GM21576 (cell line): ENCODE data around the gene GASK1A.

ENCODE experiments used
- ATAC-seq: cut with Tn5 transposase; IDR thresholded peaks from one replicate; pipeline ENCODE4 v1.9.1; 2021; ENCODE audit warnings: mild to moderate bottlenecking, moderate library complexity; ENCODE audit not compliant: unreplicated experiment

Gene GASK1A

DNA sequence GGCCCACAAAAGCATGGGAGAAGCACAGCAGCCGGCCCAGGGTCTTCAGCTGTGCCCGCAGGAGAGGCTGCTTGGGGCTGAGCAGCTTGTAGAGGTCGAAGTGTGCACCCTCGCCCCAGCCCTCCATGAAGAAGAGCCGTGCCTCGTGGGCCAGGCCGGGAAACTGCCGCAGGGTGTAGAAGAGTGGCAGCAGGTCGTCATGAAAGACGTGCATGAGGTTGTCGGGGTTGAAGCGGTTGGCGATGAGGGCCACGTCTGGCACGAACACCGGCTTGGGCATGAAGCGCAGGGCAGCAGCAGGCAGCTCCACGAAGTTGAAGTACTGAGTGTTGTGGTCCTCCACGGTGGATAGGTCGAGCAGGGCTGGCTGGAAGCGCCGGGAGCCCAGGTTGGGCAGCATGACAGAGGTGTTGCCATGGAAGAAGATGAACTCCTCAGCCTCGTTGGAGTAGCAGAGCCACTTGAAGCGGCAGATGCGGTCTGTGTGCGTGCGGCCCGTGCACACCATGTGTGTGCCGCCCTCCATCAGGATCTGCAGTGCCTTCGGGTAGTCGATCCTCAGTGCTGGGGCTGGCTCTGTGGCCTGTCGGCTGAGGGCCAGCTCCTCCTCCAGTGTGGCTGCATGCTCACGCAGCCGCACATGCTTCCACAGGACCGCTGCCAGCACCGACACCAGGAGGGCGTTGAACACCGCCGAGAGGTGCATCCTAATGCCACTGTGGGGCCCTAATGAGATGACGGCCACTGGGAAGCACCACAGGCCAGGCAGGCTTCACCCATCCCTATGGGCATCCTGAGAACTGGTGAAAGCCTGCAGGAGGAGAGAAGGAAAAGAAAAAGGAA is 101.8 kb downstream of the GASK1A start:
- no peak for ATAC-seq

DNA sequence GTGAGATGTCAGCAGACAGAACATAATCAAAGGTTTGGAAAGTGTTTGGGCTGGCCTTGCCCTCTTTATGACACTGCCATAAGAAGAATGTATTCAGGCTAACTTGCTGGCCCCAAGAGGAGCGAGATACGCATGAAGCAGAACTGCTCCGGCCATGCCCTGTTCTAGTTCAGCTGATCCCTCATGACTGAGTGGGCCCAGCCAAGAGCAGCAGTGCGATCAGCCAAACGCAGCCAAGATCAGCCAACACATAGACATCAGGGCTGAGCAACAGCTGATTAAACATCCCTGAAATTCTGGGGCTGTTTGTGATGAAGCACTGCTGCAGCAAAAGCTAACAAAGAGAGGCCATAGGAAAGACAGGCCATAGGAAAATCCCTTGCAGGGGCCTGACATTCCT is 102.7 kb downstream of the GASK1A start:
- no peak for ATAC-seq

DNA sequence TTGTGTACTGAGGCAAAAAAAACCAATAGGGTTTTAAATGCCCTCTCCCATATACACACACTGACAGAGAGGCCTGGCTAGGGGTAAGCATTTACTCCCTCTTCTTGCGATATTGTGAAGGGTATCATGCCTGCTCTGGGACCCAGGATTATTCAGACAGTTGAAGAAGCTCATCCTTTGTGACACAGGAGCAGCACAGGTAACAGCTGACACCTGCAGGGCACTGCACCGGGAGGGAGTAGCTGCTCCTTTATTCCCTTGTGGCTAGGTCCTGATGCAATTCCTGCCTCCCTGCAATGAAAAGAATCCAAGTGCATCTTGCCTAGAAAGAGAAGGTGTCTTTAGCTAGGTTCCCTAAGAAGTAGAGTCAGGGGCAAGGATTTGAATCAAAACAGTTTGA is 103.3 kb downstream of the GASK1A start:
- no peak for ATAC-seq

DNA sequence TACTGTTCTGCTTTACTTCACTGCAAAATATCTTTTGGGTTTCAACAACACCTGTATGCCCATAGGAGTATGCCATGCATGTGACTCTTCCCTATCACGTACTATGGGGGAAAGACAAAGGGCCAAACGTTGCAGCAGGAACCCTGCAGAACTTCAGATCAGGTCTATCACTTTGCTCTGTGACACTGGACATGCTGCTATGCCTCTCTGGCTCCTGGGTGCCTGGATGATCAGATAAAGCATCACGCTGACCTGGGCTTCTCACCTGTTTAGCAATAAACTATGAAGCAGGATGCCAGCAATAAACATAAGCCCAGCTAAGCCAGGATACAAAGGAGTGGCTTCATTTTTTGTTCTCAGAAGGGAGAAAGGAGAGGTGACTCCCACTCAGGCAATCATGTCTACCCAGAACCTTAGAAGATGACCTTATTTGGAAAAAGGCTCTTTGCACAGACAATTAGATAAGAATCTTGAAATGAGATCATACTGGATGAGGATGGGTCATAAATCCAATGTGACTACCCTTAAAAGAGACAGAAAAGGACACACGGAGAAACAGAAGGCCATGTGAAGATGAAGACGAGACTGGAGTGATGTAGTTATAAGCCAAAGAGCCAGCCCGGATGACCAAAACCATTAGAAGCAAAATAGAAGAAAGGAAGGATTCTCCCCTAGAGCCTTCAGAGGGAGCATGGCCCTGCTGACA is 107.5 kb downstream of the GASK1A start:
- ATAC-seq, result no peak

DNA sequence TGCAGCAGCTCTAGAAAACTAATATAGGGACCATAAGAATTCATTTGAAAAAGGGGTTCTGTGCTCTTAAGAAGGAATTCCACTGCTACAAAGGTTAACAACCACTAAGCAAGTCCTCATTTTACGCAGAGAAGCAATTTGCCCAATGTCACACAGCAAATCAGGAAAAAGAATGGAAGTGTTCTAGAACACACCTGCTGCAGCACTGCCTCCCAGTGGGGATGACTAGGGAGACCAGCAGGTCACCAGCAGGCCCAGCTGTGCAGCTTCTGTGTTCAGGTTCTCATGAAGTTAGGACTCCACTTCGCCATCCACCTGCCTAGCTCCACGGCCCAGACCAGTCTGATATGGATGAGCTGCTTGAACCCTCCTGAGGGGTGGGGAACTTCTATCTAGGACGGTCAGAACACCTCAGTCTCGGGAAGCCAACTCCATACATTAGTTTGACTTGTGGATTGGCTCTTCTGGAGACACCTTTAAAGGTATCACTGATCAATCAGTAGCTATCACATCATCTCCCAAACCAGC is 108.2 kb downstream of the GASK1A start:
- no peak for ATAC-seq

DNA sequence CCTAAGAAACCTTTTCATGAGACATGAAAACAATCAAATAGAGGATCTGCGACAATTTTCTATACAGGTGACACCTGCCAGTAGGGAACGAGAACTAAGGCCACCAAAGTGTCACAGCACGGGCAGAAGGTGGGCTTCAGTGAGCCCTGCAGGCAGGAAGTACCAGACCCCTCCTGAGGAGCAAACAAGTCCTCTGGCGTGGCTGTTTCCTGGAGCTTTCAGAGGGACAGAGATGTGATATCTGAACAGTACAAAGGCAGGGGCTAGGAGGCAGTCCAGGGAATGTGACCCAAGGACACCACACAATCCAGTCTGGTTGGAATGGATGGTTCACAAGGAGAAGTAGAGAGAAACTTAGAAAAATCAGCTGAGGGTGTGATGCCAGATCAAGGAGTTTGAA is 110.0 kb downstream of the GASK1A start:
- no peak for ATAC-seq

DNA sequence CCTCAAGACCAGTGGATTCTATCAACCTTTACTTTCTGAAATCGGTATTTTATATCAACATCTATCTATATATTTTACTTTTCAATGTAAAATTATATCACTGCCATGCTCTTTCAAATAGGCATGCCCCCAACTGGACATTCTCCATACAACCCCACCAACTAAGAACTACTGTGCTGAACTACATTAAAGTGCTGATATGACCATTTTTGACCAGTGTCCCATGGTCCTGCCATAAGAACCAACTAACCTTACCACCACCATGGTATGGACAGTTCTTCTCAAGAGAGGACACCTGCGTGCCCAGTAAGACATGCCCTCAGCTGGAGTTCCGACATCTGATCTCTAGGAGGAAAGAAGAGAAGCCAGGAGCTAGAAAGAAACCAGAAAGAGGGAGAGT is 111.1 kb downstream of the GASK1A start:
- no peak for ATAC-seq

- ATAC-seq, result no peak
Measured at GRCh38 chr3:43091481-43091880, 112.4 kb downstream of the GASK1A start.

- no peak for ATAC-seq
Measured at GRCh38 chr3:43093006-43093405, 113.9 kb downstream of the GASK1A start.

DNA sequence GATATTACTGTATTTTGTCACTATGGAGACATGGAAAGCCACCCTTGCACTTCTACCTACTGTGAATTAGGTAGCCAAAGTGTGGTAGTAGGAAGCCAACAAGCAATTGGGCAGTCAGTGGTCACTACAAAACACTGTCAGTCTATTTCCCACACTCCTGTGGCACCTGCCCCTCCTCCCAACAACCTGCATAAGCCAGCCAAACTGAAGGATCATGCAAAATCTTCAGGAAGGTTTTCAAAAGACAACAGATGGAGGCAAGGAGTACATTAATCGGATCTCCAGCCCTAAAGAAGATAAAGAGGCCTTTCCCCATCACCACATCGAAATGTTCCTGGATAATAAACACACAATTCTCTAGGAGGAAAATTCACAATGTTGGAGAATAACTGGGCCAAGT is 114.9 kb downstream of the GASK1A start:
- ATAC-seq, result no peak

GRCh38 chr3:43094381-43094780 is 115.3 kb downstream of the GASK1A start:
- ATAC-seq, result no peak

GRCh38 chr3:43094851-43095250 is 115.7 kb downstream of the GASK1A start:
- ATAC-seq, result no peak

DNA sequence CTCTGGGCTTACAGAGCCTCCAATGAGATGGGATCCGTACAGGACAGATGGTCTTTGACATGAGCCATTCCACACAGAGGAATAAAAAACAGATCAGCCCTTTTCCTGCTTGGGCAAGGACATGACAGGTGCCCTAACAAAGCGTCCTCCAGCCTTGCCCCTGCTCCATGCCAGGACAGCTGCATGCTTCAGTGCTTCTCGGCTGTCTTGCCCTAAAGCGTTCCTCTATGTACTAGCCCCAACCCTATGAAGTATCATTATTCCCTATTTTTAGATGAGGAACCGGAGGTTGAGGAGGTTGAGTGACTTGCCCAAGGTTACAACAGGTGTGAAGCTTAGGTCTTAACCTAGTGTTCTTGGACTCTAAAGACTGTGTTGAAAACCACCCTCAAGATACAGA is 116.3 kb downstream of the GASK1A start:
- no peak for ATAC-seq

- no peak for ATAC-seq
Measured at GRCh38 chr3:43096761-43097160, 117.7 kb downstream of the GASK1A start.

- no peak for ATAC-seq
Measured at GRCh38 chr3:43097400-43098080, 118.4 kb downstream of the GASK1A start.

- no peak for ATAC-seq
Measured at GRCh38 chr3:43098761-43099160, 119.7 kb downstream of the GASK1A start.

DNA sequence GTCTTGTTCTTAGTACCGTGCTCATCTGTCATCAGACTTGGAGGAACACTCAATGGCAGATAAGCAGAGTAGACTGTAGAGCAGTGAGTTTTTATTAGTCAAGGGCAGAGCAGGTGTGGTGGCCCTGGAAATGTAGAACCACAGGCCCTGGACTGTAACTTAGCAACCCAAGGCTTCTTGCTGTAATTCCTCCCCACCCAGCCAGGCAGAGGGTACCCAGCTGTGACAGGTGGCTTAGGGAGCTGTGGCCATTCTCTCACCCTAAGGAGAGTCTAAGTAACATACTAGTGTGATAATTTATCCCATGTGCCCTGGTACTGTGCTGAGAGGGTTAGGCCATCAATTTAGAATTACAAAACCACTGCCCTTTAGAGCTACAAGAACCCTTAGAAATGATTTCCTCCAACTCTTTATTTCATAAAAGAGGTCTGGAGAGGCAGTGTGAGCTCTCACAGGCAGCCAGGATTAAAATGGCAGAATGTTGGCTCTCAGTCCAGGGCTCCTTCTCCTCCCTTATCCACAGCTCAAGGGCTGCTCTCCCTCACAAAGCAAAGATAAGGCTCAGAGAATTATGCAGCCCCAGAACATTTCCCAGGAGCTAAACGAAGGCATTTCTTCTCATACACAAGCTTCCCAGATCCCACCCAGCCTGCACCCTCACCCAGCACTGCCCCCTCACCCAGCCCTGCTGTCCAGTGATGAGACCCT is 123.8 kb downstream of the GASK1A start:
- no peak for ATAC-seq

GRCh38 chr3:43104039-43104438 is 124.9 kb downstream of the GASK1A start:
- no peak for ATAC-seq

DNA sequence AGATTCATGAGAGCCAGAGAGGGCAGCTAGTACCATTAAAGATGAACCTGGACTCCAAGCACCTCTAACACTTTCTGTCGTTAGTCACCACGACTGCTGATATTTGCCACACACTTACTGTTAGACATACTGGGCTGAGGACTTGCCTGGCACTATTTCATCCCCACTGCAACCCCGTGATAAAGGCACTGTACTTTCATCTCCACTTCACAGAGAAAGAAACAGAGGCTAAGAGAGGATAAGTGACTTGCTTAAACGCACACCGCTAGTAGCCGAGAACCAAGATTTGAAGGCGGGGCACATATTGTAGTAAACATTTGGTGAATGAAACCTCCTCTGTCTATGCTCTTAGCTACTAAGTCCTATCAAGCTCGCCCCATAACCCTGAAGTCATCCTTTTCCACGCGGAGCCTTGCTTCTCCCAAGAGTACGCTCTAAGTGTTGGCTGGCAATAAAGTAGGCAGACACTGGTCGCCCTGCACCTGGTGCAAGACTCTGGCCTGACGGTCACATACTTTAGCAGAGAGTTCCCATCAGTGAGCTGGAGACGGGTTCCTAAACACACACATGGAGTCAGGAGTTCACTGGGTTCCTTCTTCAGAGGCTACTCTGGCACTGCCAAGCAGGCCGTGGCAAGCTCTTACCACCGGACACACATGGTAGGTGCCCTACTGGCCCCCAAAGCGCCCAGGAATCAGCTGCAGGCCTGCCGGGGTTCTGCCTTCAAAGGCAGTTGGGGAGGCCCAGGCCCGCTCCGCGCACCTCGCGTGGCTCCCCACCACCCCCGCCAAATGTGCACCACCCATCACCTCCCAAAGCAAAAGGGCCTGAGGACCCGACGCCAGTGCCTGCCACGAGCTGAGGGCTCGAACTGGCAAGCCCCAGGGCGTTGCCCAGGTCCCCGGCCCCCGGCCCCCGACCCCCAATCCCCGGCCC is 125.8 kb downstream of the GASK1A start:
- no peak for ATAC-seq
